Endothelial cell of hepatic sinusoid (primary cell): ENCODE measurements around the gene CCR2.

Source experiments
- in situ Hi-C: cut with HindIII; loops from 2 replicates; pipeline ENCODE4 v1.10.0; 2017; ENCODE audit warnings: low sequenced_read_pairs

CCR2 gene

DNA sequence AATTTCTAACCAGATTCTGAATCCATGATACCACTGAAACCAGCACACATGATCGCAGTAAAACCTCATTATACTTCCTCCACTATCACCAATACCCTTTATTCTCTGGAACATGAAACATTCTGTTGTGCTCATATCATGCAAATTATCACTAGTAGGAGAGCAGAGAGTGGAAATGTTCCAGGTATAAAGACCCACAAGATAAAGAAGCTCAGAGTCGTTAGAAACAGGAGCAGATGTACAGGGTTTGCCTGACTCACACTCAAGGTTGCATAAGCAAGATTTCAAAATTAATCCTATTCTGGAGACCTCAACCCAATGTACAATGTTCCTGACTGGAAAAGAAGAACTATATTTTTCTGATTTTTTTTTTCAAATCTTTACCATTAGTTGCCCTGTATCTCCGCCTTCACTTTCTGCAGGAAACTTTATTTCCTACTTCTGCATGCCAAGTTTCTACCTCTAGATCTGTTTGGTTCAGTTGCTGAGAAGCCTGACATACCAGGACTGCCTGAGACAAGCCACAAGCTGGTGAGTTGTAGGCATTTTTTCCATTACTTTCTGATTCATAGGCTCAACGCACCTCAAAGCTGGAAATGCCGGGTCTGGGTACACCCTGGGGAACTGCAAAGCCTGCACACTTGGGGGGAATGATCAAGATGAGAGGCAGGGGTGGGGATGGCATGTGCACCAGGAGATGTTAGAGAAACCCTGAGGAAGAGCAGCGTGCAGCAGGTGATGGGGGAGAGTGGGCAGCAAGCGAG, at the start of gene CCR2:
Gene CCR2 (plus strand): TSS at position 465 of the 764 bp plus-strand sequence. CDS start 3,417 bp downstream, outside the sequence.
- in situ Hi-C loops, result loop anchor here (25.0 kb wide), 1 partner anchor 267 kb away; no protein-coding TSS in a partner anchor

DNA sequence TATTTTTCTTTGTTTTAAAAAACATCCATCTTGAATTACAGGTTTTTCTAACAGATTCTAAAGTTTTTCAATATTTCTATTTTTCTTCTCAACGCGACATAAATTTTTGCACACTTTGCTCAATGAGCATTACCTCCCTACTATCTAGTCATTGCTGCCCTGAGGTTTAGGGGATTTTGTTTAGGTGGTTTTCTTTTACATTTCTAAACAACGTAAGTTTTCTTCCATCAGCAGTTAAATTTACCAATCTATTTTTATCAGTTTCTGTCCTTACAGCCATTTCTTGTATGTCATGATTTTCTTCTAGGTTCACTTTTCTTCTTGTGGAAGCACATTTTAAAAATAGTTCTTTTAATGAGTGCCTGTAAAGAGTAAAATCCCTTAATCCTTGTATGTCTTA, 49.2 kb upstream of the CCR2 start:
- in situ Hi-C loops, result no loop called here

DNA sequence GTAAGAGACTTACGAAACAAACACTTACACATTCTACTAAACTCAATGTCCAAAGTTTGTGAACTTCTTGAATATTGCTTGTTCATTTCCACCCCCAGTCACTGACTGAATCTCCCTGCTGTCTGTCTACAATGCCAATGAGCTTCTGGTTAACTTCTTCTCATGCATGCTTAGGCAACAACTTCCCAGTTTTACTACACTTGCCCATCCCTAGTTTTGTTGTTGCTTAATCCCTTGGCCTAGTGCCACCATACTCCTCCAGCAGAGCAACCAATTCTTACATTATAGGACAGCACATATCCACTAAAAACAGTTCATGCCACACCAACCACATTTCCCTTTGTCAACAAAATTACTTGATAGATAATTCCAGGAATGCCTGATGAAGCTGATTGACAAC, 40.9 kb upstream of the CCR2 start:
- in situ Hi-C loops, result no loop called here

DNA sequence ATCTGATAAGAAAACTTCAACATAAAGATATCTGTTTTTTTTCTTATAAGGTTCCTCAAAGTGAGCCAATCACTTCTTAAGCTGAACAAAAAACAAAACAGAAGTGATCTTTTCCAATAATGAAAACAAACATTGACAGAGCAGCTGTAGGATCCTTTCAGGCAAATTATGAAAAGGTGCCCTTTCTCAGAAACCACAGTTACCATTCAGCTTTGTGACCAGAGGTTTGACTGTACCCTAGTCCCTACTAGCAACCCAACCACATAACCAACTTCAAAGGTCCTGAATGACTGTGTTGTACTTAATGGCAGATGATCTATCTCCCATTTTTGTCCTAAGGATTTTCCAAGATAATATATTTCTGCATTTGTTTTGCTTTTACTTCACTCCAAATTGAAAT, 39.4 kb upstream of the CCR2 start:
- in situ Hi-C loops, result no loop called here

DNA sequence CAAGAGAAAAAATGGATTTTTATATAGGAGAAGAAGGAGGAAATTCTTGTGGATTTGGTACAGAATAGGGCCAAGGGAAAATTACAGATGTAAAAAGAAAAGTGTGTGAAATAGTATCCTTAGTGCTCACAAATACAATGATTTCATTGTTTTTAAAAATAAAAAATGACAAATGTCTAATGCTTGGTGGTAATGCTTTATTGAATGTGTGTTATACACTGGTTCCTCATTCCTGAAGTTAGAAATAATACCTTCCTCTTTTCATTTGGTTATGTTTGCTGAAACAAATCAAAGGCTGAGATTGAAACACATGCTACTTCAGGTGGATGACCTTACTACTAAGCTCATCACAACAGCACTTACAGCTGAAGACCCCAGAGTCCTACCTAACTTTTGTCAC, 37.7 kb upstream of the CCR2 start:
- in situ Hi-C loops, result no loop called here

DNA sequence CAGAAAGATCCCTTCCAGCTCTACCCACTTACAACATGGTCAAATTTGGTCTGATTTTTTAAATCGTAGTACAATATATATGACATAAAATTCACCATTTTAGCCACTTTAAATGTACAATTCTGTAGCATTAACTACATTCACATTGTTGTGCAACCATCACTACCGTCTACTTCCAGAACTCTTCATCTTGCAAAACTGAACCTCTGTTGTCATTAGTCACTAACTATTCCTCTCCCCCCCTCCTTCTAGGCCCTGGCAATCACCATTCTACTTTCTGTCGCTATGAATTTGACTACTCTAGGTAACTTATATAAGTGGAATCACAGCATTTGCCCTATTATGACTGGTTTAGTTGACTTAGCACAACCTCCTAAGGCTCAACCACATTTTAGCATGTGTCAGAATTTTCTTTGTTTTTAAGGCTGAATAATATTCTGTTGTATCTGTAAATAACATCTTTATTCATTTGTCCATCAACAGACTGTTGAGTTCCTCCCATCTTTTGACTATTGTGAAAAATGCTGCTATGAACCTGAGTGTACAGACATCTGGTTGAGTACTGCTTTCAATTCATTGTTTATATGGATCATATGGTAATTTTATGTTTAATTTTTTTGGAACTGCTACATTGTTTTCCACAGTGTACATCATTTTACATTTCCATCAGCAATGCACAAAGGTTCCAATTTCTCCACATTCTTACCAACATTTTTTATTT, 35.5 kb upstream of the CCR2 start:
- in situ Hi-C loops, result no loop called here

DNA sequence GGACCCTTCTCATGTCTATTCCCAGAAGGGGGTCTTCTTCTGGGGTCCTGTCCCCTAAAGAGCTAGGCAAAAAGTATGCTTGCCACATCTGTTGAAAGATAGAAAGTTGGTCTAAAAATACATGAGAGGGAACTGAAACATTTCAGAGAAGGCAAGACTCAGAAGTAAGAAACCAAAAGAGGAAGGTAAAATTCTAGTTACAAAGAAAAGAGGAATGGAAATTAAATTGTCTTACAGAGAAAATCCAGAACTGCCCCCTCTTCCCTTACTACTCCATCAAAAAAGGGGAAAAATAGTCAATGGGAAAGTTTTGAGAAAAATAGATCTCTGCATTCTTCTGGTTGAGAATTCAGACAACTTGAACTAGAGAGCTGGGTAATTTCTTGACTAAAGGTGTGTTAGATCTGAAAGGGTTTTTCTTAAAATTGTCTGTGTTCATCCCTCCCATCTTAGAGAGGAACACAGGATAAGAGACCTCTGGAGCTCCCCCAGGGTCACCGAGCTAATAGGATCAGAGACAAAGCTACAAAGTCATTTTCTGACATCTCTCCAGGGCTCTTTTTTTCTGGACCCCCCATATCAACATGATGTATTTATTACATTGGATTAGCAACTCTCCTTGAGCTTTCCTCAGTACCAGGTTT, 32.3 kb upstream of the CCR2 start:
- in situ Hi-C loops, result no loop called here

DNA sequence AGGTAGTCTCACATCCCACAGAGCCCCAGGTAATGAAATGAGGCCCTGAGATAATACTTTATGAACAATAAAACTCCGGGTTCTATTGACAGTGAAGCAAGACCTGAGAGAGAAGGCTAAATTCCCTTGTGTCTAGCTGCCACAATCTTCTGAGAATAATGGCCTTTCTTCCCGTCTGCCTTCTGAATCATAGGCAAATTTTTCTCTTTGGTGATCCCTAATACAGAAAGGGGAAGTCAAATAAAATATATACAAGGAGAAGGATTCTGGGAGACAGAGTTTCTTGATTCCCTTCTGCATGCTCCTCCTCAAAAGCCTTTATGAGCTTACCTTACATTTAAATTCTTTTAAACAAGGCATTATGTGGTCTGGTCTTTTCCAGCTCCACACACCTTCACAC, 29.9 kb upstream of the CCR2 start:
- in situ Hi-C loops, result no loop called here

DNA sequence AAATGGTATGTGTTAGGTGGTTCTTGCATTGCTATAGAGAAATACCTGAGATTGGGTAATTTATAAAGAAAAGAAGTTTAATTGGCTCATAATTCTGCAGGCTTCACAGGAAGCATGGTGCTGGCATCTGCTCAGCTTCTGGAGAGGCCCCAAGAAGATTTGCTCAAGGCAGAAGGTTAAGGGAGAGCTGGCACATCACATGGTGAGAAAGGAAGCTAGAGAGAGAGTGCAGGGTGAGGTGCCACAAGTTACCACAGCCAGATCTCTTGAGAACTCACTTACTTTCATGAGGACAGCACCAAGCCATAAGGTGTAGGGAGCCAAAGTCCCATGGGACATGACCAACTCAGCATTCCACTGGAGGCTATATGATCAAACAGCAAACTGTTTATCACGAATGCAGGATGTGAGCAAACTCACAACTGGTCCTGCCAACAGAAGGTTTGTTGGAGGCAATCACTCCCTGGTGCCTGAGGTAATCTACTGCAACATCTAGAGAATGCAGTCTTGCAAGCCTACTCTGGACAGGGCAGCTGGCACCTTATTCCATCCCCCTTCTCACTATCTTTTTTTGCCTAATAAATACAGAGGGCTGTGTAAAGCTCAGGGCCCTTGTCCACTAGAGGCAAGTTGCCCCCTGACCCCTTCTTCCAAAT, 28.1 kb upstream of the CCR2 start:
- in situ Hi-C loops, result no loop called here

DNA sequence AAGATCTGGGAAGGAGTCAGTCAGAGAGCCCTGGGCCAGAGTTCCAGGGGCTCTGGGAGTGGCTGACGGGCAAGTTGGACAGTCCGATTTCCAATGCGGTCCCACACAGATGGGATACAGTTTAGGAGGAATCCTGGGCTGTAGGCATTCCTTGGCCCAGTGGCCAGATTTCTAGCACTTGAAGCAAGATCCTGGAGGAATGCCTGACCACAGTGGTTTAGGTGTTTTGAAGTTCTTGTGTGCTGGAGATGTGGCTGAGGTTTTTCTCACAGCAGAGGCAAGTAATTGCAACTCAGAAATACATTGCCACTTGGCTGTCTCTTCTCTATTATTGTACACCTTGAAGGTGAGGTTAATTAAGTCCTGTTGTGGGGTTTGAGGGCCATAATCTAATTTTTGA, 23.2 kb upstream of the CCR2 start:
- in situ Hi-C loops, result loop anchor here (5.0 kb wide), 1 partner anchor 52 kb away; no protein-coding TSS in a partner anchor

DNA sequence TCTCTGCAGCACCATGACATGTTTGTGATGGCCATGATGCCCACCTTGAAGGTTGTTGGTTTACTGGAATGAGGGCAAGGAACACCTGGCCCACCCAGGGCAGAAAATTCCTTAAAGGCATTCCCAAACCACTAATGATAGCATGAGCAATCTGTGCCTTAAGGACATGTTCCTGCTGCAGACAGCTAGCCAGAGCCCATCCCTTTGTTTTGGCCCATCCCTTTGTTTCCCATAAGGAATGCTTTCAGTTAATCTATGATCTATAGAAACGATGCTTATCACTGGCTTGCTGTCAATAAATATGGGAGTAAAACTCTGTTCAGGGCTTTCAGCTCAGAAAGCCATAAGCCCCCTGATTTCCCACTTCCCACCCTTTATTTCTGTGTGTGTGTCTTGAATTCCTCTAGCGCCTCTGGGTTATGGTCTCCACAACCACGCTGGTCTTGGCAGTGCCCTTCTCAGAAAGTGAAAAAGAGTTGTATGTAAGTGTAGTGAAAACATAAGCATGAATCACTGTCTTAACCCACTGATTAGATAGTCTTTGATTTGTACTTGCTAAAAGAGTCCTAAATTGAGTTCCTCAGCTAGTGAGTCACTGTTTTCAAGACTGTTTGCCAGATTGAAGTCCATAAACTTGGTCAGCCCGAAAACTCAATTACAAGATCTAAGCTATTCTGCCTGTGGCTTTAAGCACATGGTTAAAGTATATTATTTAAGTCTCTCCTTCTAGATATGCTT, 19.0 kb upstream of the CCR2 start:
- in situ Hi-C loops, result loop anchor here (5.0 kb wide), 1 partner anchor 47 kb away; no protein-coding TSS in a partner anchor

DNA sequence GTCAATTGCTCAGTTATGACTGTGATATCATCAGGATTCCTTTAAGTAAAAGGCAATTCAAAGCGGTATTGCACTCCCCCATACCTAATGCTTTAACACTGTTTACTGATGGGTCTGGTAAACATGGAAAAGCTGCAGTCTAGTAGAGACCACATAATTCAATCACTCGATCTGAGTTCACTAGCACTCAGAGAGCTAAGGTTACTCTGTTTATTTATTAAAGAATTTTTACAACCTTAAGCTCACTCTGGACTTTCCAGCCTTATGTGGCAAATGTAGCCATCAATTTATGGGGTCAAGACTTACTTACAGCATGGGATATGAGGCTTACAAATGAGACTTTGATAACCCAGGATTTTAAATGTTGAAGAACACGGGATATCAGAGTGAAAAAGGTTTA, 18.4 kb upstream of the CCR2 start:
- in situ Hi-C loops, result no loop called here

DNA sequence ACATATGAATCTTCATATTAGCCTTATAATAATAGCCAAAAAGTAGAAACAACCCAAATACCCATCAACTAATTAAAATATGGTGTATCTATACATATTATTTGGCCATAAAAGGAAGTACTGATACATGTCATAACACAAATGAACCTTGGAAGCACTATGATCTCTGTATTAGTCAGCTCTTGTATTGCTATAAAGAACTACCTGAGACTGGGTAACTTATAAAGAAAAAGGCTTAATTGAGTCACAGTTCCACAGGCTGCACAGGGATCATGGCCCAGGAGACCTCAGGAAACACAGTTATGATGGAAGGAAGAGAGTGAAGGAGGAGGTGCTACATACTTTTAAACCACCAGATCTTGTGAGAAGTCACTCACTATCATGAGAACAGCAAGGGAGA, 16.0 kb upstream of the CCR2 start:
- in situ Hi-C loops, result no loop called here

DNA sequence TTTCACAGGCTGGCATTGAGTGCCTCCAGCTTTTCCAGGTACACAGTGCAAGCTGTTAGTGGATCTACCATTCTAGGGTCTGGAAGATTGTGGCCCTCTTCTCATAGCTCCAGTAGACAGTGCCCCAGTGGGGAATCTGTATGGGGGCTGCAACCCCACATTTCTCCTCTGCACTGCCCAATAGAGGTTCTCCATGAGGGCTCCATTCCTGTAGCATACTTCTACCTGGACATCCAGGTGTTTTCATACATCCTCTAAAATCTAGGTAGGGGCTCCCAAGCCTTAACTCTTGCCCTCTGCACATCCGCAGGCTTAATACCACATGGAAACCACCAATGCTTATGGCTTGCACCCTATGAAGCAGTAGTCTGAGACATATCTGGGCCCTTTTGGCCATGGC, 15.1 kb upstream of the CCR2 start:
- in situ Hi-C loops, result no loop called here

DNA sequence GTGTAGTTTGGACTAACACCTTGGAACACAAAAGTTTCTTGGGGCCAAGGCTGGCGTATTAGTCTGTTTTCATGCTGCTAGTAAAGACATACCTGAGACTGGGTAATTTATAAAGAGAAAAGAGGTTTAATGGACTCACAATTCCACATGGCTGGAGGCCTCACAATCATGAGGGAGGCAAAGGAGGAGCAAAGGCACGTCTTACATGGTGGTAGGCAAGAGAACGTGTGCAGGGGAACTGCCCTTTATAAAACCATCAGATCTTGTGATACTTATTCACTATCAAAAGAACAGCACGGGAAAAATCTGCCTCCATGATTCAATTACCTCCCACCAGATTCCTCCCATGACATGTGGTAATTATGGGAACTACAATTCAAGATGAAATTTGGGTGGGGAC, 9.4 kb upstream of the CCR2 start:
- in situ Hi-C loops, result no loop called here

DNA sequence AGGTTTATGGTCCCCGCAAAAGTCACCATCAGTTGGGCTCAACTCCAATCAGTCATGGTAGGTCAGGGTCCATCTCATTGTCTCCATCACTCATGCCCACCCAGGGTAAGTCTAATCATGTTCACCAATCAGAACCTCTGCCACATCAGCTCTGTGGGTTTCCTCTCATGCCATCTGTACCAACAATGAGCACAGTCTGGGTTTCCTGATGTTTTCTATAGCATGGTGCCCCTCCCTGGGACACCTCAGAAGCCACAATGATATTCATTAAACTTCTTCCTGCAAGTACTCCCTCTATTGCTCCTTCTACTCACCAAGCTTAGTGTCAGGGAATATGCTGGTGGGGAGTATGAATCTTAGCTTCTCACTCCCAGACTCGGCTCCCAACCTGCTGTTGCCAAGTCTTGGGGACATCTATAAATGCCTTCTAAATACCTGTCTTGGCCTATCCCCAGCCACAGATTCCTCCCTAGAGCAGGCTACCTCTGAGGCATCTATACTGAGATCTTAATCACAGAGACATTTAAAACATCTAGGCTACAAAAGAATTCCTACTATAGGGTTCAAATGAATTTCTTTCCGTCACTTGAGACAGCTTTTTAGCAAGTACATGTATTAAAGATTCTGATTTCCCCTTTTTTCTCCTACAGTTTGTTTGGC, 5.0 kb upstream of the CCR2 start:
- in situ Hi-C loops, result no loop called here

DNA sequence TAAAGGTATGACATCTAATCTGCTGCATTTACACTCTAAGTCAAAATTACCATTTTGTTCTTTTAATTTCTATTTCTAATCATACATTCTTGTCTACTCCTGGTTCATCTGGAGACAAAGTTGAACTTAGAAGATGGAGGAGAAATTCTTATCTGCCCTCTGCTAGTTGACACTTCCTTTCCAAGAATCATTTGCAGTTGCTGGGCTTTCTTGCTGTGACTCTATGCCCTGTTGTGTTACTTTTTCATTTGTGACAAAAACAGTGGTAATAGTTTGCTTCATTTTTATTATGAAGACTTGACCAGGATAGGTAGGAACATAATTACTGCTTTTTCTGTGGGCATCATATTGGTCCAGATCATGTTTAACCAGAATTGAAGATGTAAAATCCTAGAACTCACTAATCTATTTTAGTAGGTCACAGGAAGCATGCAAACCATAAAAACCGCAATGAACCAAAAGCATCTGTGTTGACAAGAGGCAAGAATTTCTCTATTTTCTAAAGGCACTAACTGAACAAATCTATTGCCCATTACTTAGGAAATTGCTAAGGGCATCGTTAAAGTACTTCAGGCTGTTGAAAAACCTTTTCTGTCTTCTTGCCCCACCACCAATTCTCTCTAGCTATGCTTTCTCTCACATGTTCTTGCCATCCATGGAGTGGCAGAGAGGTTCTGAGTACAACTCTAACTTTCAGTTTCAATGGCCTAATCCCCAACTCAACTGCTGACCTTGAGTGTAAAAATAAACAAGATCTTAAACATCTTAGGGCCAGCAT, 4.2 kb upstream of the CCR2 start:
- in situ Hi-C loops, result loop anchor here (25.0 kb wide), 1 partner anchor 262 kb away; no protein-coding TSS in a partner anchor

DNA sequence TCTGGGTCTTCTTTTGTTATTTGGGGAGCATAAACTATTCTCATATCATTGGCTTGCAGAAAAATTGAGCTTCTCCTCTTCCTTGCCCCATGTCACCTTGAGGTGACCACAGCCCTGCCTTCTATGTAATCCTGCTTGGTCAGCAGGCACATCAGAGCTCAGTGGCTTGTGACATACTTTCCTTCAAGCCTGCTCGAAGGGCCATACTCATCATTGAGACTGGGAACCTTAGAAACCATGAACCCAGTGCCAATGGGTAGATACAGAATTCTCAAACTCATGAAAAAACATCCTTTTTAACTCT, 3.7 kb upstream of the CCR2 start:
- in situ Hi-C loops, result loop anchor here (25.0 kb wide), 1 partner anchor 263 kb away; no protein-coding TSS in a partner anchor

DNA sequence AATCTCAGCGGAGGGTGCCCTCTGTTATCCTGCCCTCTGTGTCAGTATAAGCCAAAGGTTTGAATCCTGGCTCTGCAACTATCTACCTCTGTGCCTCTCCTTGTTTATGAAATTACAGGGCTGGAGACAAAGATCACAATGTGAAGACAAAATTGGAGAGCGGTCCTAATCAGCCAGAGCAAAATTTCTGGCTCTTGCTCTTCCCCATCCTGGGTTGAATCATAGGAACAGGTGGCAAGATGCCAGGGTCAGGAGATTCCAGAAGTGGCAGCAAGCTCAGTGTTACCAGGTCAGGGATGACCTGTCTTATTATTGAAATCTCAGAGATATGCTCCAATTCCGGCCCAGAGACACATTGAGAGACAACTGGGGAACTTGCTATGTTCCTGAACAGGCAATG, 2.3 kb upstream of the CCR2 start:
- in situ Hi-C loops, result loop anchor here (25.0 kb wide), 1 partner anchor 264 kb away; no protein-coding TSS in a partner anchor
